ENCODE data around the gene EVI5L.

EVI5L gene

DNA sequence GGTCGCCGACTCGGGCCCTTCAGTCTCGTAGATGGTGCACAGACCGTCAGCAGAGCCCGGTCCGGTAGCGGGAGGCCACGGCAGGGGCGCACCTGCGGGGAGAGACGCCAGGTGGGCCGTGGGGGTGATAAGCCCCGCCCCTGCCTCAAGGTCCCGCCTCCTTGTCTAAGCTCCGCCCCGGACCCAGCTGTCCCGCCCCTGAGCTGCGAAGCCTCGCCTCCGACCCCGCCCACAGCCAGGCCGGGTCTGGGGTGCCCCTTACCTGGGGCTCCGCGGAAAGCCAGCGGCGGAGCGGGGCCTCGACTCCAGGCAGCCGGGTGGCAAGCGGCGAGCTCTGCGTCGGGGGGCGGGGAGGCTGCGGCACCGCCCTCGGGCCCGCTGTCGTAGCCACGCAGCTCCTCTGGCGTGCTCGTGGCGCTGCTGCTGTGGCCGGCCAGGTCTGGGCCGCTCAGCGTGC is 39.5 kb downstream of the EVI5L start:
- H3K9me3 Mint-ChIP-seq: no peaks in the 10 kb centered on the region
- H3K27ac Mint-ChIP-seq: no peak overlapping the region
- peaks cover 12% of the 10 kb centered on the region for H3K27me3 Mint-ChIP-seq
- H3K4me1 Mint-ChIP-seq: peaks cover 30% of the 10 kb centered on the region
- no peaks in the 10 kb centered on the region for H3K36me3 Mint-ChIP-seq
- H3K4me3 Mint-ChIP-seq: peak overlapping the region; percentile 61

DNA sequence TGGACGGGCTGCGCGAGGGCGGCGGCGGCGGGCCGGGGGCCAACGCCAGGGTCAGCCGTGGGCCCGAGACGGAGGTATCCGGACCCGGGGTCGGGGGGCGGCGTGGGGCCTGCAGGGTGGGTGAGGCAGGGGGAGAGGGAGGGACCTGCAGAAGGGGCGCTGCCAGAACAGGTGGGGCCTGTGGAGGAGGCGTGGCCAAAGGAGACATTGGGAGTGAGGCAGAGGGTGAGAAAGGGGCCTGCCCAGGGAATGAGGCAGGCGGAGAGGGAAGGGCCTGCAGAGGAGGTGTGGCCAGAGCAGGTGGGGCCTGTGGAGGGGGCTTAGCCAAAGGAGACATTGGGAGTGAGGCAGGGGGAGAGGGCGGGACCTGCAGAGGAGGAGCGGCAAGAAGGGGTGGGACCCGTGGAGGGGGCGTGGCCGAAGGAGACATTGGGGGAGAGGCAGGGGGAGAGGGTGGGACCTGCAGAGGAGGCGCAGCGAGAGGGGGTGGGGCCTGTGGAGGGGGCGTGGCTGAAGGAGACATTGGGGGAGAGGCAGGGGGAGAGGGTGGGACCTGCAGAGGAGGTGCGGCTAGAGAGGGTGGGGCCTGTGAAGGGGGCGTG is 40.0 kb downstream of the EVI5L start:
- Mint-ChIP-seq H3K4me3 (peak overlapping the region; percentile 62), H3K9me3 (no peaks in the 10 kb centered on the region), H3K36me3 (no peaks in the 10 kb centered on the region), H3K27ac (no peak overlapping the region), H3K4me1 (peaks cover 28% of the 10 kb centered on the region), H3K27me3 (peaks cover 12% of the 10 kb centered on the region)

- Mint-ChIP-seq H3K36me3 (no peaks in the 10 kb centered on the region), H3K27ac (no peak overlapping the region), H3K9me3 (no peaks in the 10 kb centered on the region), H3K4me1 (peaks cover 23% of the 10 kb centered on the region), H3K4me3 (peak overlapping the region; percentile 74), H3K27me3 (peaks cover 12% of the 10 kb centered on the region)
Measured at GRCh38 chr19:7870571-7871436, 40.8 kb downstream of the EVI5L start.

GRCh38 chr19:7871437-7872305 is 41.7 kb downstream of the EVI5L start:
- H3K4me3 Mint-ChIP-seq: peak overlapping the region; percentile 74

DNA sequence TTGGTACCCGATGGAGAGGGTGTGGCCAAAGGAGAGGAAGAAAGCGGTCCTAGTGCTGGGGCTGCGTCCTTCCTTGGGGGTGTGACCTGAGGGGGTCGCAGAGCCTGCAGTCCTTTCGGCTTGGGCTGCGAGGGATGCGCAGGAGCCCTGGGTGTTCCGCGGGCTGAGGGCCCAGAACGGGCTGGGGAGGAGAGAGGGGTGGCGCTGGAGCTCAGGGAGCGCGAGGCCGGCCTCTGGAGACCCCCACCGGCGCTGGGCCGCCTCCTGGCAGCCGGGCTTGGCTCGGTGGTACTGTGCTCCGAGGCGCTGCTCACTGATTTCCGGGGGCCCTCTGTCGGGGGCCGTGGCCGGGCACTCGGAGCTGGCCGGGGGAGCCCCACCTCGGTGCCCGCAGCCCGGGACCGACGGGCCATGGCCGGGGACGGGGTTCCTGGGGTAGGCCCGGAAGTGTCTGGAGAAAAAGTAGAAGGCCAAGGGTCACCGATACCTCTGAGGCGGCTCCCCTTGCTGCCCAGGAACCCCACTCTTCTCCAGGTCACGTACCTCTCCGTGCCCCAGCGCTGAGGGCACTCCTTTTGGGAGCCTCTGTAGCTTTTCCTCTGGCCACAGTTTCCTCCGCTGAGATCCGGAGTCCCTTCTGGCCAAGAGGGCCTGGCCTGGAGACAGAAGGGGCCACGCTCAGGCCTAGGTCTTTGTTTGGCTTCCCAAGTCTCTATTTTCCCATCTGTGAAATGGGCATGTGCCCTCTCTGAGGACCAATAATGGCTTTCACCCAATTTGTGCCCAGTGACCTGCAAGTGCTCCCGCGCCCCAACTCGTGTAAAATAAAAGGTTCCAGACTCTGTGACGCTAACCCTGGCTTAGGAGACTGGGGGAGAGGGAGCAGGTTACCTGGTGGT is 42.5 kb downstream of the EVI5L start:
- Mint-ChIP-seq H3K27me3 (peaks cover 12% of the 10 kb centered on the region), H3K4me3 (peak overlapping the region; percentile 36), H3K9me3 (no peaks in the 10 kb centered on the region), H3K4me1 (peaks cover 23% of the 10 kb centered on the region), H3K27ac (no peak overlapping the region), H3K36me3 (no peaks in the 10 kb centered on the region)

More at GRCh38 chr19:7871437-7872305, 41.7 kb downstream of the EVI5L start:
- Mint-ChIP-seq H3K27ac (peak overlapping the region; percentile 71), H3K4me1 (peaks cover 23% of the 10 kb centered on the region), H3K36me3 (no peaks in the 10 kb centered on the region), H3K27me3 (peaks cover 12% of the 10 kb centered on the region), H3K9me3 (no peaks in the 10 kb centered on the region)

DNA sequence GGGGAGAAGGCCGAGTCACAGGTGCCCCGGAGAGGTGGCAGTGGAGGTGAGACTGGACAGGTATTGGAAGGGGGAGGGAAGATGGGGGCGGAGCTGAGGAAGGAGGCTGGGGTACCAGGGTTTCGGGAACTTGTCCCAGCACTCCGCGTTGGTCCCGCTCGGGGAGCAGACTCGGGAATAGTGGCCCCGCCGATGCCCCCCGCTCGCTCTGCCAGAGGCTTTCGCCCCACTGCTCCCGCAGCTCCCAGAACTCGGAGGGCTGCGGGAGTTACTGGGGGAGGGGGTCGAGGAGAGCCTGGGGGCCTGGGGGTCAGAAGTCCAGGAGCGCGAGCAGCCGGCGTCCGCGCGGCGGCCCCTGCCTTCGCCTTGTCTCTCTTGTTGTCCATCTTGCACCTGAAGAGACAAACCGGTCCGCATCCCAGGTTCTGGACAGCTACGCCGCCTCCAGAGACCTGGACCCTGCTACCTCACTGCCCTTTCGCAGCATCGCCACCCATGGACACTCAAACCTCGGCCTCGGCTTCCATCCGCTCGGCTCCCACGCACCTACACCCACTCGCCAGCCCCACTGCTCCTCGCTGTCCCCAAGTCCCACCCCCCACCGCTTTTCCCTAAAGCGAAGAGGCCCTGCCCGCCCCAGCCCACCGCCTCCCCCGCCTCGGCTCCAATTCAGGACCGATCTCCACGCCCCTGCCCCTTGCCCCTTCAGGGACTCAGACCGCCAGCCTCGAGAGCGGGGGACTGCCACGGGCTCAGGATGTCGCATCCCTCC is 43.5 kb downstream of the EVI5L start:
- H3K36me3 Mint-ChIP-seq: no peaks in the 10 kb centered on the region
- peak overlapping the region; percentile 82 for H3K4me3 Mint-ChIP-seq
- H3K4me1 Mint-ChIP-seq: peaks cover 23% of the 10 kb centered on the region
- peaks cover 12% of the 10 kb centered on the region for H3K27me3 Mint-ChIP-seq
- H3K9me3 Mint-ChIP-seq: no peaks in the 10 kb centered on the region
- H3K27ac Mint-ChIP-seq: no peak overlapping the region

DNA sequence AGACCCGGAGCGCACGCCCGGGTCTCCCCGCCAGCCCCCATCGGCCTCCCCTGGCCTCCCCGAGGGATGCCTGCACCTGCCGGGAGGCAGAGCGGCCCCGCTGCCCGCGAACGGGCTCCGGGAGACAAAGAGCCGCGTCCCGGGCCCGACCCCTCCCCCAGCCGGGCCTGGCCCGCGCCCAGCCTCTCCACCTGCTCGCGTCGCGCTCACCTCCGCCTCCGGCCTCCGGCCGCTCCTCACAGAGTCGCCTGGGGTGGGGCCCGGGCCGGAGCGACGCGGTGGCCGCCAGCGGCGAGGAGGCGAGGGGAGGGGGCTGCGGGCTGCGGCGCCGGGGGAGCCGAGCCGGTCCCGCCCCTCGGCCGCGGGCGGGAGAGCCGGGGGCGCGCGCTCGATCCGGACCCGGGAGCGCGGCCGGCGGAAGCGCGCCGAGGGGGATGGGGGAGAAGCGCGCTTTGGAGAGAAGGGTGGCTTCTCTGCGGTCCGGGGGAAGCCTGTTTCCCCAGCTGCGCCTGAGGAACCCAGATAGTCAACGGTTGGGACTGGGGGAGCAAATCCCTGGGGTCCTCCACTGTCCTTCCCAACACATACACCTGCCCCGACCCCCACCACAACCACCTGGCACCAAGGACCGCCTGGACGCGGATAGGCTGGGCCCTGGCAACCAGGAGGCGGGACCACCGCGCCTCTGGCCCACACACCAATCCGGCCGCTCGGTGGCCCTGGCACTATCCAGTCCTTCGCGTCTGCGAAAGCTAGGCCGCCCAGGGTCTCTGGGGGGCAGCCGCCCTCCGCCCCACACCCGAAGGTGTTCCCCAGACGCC is 44.3 kb downstream of the EVI5L start, which contains the start of gene PRR36:
TSS of gene PRR36 (minus strand) at position 315 of the 821 bp plus-strand sequence. CDS start 701 bp downstream, outside the sequence.
- Mint-ChIP-seq H3K4me1 (peaks cover 23% of the 10 kb centered on the region), H3K9me3 (no peaks in the 10 kb centered on the region), H3K27ac (no peak within 1 kb of the TSS), H3K4me3 (peak within 1 kb of the TSS; percentile 82), H3K36me3 (no peaks in the 10 kb centered on the region), H3K27me3 (peaks cover 12% of the 10 kb centered on the region)

GRCh38 chr19:7874897-7875273 is 44.9 kb downstream of the EVI5L start:
- Mint-ChIP-seq H3K9me3 (no peaks in the 10 kb centered on the region), H3K27me3 (peaks cover 12% of the 10 kb centered on the region), H3K4me3 (peak overlapping the region; percentile 59), H3K36me3 (no peaks in the 10 kb centered on the region), H3K27ac (no peak overlapping the region), H3K4me1 (peaks cover 23% of the 10 kb centered on the region)

GRCh38 chr19:7877249-7877836 is 47.3 kb downstream of the EVI5L start:
- Mint-ChIP-seq H3K4me3 (no peak overlapping the region), H3K27ac (no peak overlapping the region), H3K27me3 (peaks cover 1% of the 10 kb centered on the region), H3K4me1 (peaks cover 7% of the 10 kb centered on the region), H3K9me3 (no peaks in the 10 kb centered on the region), H3K36me3 (no peaks in the 10 kb centered on the region)

- Mint-ChIP-seq H3K36me3 (no peaks in the 10 kb centered on the region), H3K27ac (no peak overlapping the region), H3K4me3 (no peak overlapping the region), H3K4me1 (peaks cover 3% of the 10 kb centered on the region), H3K27me3 (no peaks in the 10 kb centered on the region), H3K9me3 (no peaks in the 10 kb centered on the region)
Measured at GRCh38 chr19:7879111-7879807, 49.2 kb downstream of the EVI5L start.

DNA sequence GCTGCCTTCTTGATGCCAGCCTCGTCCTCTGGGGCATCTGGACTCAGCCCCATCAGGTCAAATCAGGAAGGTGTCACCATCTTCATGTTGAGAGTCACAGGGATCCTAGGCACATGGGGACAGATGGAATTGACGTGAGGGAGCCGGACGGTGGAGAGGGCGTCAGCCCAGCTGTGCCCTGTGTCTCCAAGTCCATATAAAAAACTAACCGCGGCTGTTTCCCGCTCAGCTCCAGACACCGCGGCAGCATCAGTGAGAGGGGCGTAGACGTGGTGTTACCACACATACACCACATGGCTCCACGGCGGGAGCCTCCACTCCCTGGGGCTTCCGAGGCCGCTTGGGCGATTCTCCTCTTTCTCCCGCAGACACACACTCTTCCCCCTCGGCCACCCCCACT is 49.8 kb downstream of the EVI5L start:
- Mint-ChIP-seq H3K9me3 (no peaks in the 10 kb centered on the region), H3K27ac (no peak overlapping the region), H3K4me3 (no peak overlapping the region), H3K27me3 (no peaks in the 10 kb centered on the region), H3K36me3 (no peaks in the 10 kb centered on the region), H3K4me1 (no peaks in the 10 kb centered on the region)

DNA sequence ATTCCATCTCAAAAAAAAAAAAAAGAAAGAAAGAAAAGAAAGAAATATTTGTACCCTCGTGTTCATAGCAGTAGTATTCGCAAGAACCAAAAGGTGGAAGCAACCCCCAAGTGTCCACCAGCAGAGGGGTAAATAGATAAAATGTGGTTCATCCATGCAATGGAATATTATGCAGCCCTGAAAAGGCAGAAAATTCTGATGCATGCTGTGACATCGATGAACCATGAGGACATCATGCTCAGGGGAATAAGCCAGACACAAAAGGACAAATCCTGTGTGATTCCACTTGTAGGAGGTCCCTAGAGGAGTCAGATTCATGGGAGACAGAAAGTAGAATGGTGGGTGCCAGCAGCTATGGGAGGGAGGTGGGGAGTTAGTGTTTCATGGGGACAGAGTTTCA is 51.9 kb downstream of the EVI5L start:
- Mint-ChIP-seq H3K4me1 (no peaks in the 10 kb centered on the region), H3K36me3 (no peaks in the 10 kb centered on the region), H3K9me3 (no peaks in the 10 kb centered on the region), H3K27me3 (no peaks in the 10 kb centered on the region), H3K4me3 (no peak overlapping the region), H3K27ac (peak overlapping the region; percentile 23)

GRCh38 chr19:7883105-7883504 is 53.1 kb downstream of the EVI5L start:
- H3K4me1 Mint-ChIP-seq: no peaks in the 10 kb centered on the region
- H3K27me3 Mint-ChIP-seq: peaks cover 1% of the 10 kb centered on the region
- H3K4me3 Mint-ChIP-seq: no peak overlapping the region
- H3K36me3 Mint-ChIP-seq: no peaks in the 10 kb centered on the region
- no peaks in the 10 kb centered on the region for H3K9me3 Mint-ChIP-seq
- no peak overlapping the region for H3K27ac Mint-ChIP-seq
